CD14-positive monocyte (primary cell): ENCODE data around the gene NLGN1. TPM values are rescaled to one million over a fixed set of nuclear protein-coding genes. Genes with fewer than 3 reads are reported as not detected.

Experiments
- DNase-seq, 3 donors: peaks; one replicate each; pipeline ENCODE4 v3.0.0-alpha.2; 2011 to 2022
- H2AFZ ChIP-seq: 2 replicates; pipeline ENCODE4 v1.6.0; 2012; ENCODE audit warnings: mild to moderate bottlenecking, low read depth, low read length, inconsistent platforms; ENCODE audit not compliant: insufficient read depth, poor library complexity, severe bottlenecking
- H3K27ac ChIP-seq, 2 donors: 1 replicate in 1 of 2; 2 replicates in 1 of 2; pipeline ENCODE4 v1.5.1; 2012 to 2013; ENCODE audit warnings: low read length in 2 of 2, control low read depth in 1 of 2, inconsistent platforms in 1 of 2, low read depth in 1 of 2, mild to moderate bottlenecking in 1 of 2
- H3K27me3 ChIP-seq, 2 donors: one replicate each; pipeline versions ENCODE4 v1.6.0 to v1.6.1; 2011 to 2013; ENCODE audit warnings: low read length in 2 of 2; ENCODE audit not compliant: control insufficient read depth in 2 of 2, insufficient read depth in 2 of 2
- H3K36me3 ChIP-seq, 2 donors: replicated peaks in 1 of 2; 1 replicate in 1 of 2; 2 replicates in 1 of 2; pipeline versions ENCODE4 v1.5.1 to v1.6.1; 2012 to 2013; ENCODE audit warnings: low read length in 2 of 2, control low read depth in 1 of 2, inconsistent platforms in 1 of 2, mild to moderate bottlenecking in 1 of 2; ENCODE audit not compliant: insufficient read depth in 2 of 2, control insufficient read depth in 1 of 2
- H3K4me1 ChIP-seq, 2 donors: 1 replicate in 1 of 2; 2 replicates in 1 of 2; pipeline versions ENCODE4 v1.5.1 to v1.6.1; 2012 to 2013; ENCODE audit warnings: low read length in 2 of 2, control low read depth in 1 of 2, inconsistent platforms in 1 of 2, mild to moderate bottlenecking in 1 of 2, moderate library complexity in 1 of 2; ENCODE audit not compliant: insufficient read depth in 2 of 2, control insufficient read depth in 1 of 2
- H3K4me2 ChIP-seq: replicated peaks from 2 replicates; pipeline ENCODE3; 2012; ENCODE audit warnings: low read length, moderate library complexity, mild to moderate bottlenecking; ENCODE audit not compliant: poor library complexity, severe bottlenecking; ENCODE audit errors: extremely low read depth
- H3K4me3 ChIP-seq, 3 experiments: fragments of 200-600 bp in 1 of 3; sonication (generic) in 1 of 3; replicated peaks in 1 of 3; 1 replicate in 2 of 3; 2 replicates in 1 of 3; pipeline ENCODE4 v1.5.1; 2011 to 2013; ENCODE audit warnings: low read length in 3 of 3, mild to moderate bottlenecking in 3 of 3, control low read depth in 2 of 3, low read depth in 2 of 3, inconsistent platforms in 1 of 3, moderate library complexity in 1 of 3
- H3K79me2 ChIP-seq: 2 replicates; pipeline ENCODE4 v1.6.0; 2012; ENCODE audit warnings: mild to moderate bottlenecking, control low read depth, inconsistent platforms, low read length, moderate library complexity; ENCODE audit not compliant: insufficient read depth
- H3K9ac ChIP-seq: 2 replicates; pipeline ENCODE4 v1.6.0; 2017; ENCODE audit warnings: low read length, mild to moderate bottlenecking; ENCODE audit not compliant: insufficient read depth, poor library complexity, severe bottlenecking
- H3K9me3 ChIP-seq, 2 donors: replicated peaks in 1 of 2; 1 replicate in 1 of 2; 2 replicates in 1 of 2; pipeline versions ENCODE4 v1.5.1 to v1.6.1; 2012 to 2013; ENCODE audit warnings: low read length in 2 of 2, control low read depth in 1 of 2; ENCODE audit not compliant: control insufficient read depth in 1 of 2, insufficient read depth in 1 of 2
- H4K20me1 ChIP-seq: 2 replicates; pipeline ENCODE4 v1.6.0; 2012; ENCODE audit warnings: mild to moderate bottlenecking, low read length, control low read depth, moderate library complexity; ENCODE audit not compliant: insufficient read depth
- H3K27ac Mint-ChIP-seq, 7 donors: one replicate each; pipeline ENCODE4 v1.8.0; 2020; ENCODE audit warnings: mild to moderate bottlenecking in 7 of 7, mixed read lengths in 7 of 7, moderate library complexity in 6 of 7, inconsistent platforms in 2 of 7
- H3K27me3 Mint-ChIP-seq, 3 donors: one replicate each; pipeline ENCODE4 v1.8.0; 2021 to 2022; ENCODE audit warnings: low read depth in 3 of 3, mild to moderate bottlenecking in 3 of 3, mixed read lengths in 3 of 3, moderate library complexity in 3 of 3, inconsistent platforms in 1 of 3
- H3K36me3 Mint-ChIP-seq, 2 donors: one replicate each; pipeline ENCODE4 v1.8.0; 2020; ENCODE audit warnings: mixed read lengths in 2 of 2, inconsistent platforms in 1 of 2, mild to moderate bottlenecking in 1 of 2
- H3K4me1 Mint-ChIP-seq: one replicate; pipeline ENCODE4 v1.8.0; 2020; ENCODE audit warnings: mild to moderate bottlenecking, mixed read lengths
- H3K4me3 Mint-ChIP-seq, 2 donors: one replicate each; pipeline ENCODE4 v1.8.0; 2020; ENCODE audit warnings: mild to moderate bottlenecking in 2 of 2, mixed read lengths in 2 of 2, moderate library complexity in 1 of 2
- H3K9me3 Mint-ChIP-seq, 7 donors: one replicate each; pipeline ENCODE4 v1.8.0; 2020 to 2022; ENCODE audit warnings: mixed read lengths in 7 of 7, mild to moderate bottlenecking in 6 of 7, moderate library complexity in 6 of 7, inconsistent platforms in 2 of 7
- WGBS: methylation state at CpG from one replicate; pipeline ENCODE4 v1.1.5; 2013; ENCODE audit warnings: missing lambda C conversion rate; ENCODE audit not compliant: insufficient coverage; 5-methylcytosine and 5-hydroxymethylcytosine counted together
- intact Hi-C, 2 donors: fragments of 100-400 bp; cut with micrococcal nuclease; formaldehyde crosslinking; loops; one replicate each; pipeline versions ENCODE4 v1.15.0 to v1.15.1; 2023
- polyA plus RNA-seq, 3 donors: library from polyadenylated mRNA; depleted of rRNA in 1 of 3; unstranded in 2 of 3; stranded (reverse) in 1 of 3; fragments of 300-500 nt in 2 of 3; fragments of >200 nt in 1 of 3; fragmentation: Illumina TruSeq in 2 of 3; gene quantifications; 1 replicate in 2 of 3; 2 replicates in 1 of 3; pipeline ENCODE4 v1.2.3, GENCODE V29; 2012 to 2021
- TF ChIP-seq, protein P1 (sequence below): fragments of 200-600 bp; IDR thresholded peaks from one replicate; pipeline ENCODE4 v1.8.0; 2022; ENCODE audit warnings: antibody characterized with exemption, mild to moderate bottlenecking

Gene NLGN1
- polyA plus RNA-seq, 3 donors = not detected

- Mint-ChIP-seq H3K27me3 (no peaks in the 10 kb centered on the region), H3K27ac (no peak overlapping the region), H3K4me3 (no peak overlapping the region), H3K9me3 (peaks cover 0 to 2% (median 0%) of the 10 kb centered on the region in 7 donors), H3K4me1 (no peaks in the 10 kb centered on the region), H3K36me3 (no peaks in the 10 kb centered on the region)
- WGBS = 57% methylated on average over 1 of the region's 1 CpG
- no peak overlapping the region for H3K9ac ChIP-seq
- no peaks in the 10 kb centered on the region for H3K36me3 ChIP-seq
- H3K79me2 ChIP-seq = no peaks in the 10 kb centered on the region
- H3K27me3 ChIP-seq = no peaks in the 10 kb centered on the region
- no peaks in the 10 kb centered on the region for H3K9me3 ChIP-seq
- H3K4me1 ChIP-seq = no peaks in the 10 kb centered on the region
- no peaks in the 10 kb centered on the region for H4K20me1 ChIP-seq
- intact Hi-C loops = no loop called here
- H3K4me2 ChIP-seq = no peak overlapping the region
- TF ChIP-seq, protein P1, sequence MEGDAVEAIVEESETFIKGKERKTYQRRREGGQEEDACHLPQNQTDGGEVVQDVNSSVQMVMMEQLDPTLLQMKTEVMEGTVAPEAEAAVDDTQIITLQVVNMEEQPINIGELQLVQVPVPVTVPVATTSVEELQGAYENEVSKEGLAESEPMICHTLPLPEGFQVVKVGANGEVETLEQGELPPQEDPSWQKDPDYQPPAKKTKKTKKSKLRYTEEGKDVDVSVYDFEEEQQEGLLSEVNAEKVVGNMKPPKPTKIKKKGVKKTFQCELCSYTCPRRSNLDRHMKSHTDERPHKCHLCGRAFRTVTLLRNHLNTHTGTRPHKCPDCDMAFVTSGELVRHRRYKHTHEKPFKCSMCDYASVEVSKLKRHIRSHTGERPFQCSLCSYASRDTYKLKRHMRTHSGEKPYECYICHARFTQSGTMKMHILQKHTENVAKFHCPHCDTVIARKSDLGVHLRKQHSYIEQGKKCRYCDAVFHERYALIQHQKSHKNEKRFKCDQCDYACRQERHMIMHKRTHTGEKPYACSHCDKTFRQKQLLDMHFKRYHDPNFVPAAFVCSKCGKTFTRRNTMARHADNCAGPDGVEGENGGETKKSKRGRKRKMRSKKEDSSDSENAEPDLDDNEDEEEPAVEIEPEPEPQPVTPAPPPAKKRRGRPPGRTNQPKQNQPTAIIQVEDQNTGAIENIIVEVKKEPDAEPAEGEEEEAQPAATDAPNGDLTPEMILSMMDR = no peak
- no peak overlapping the region for H2AFZ ChIP-seq
- H3K27ac ChIP-seq = no peak overlapping the region
- H3K4me3 ChIP-seq = no peak overlapping the region
- no peak for DNase-seq
Observed at GRCh38 chr3:174247687-174248152, 850.2 kb downstream of the NLGN1 start.

DNA sequence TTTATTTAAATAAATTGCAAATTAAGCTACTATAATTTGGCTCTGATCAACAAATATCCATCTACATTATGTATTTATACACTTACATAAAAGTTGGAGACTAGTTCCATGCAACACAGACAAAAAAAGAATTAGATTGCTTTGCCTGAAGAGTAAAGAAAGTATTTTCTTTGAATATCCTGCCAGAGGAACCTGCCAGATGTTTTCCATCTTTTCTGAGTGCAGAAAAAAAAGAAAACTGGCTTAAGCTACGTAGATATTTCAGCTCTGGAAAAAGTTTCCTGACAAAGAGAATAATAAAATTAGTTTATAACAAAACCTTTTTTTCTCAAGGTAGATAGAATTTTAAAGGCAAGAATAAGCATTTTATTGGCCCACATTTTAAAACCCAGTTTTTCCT lies 854.1 kb downstream of the NLGN1 start:
- no peak overlapping the region for H3K27ac ChIP-seq
- TF ChIP-seq, protein P1 = no peak
- H3K36me3 Mint-ChIP-seq = no peaks in the 10 kb centered on the region
- no peak overlapping the region for H3K4me3 Mint-ChIP-seq
- no peaks in the 10 kb centered on the region for H3K4me1 Mint-ChIP-seq
- no peak overlapping the region for H3K4me3 ChIP-seq
- no peak overlapping the region for H3K27ac Mint-ChIP-seq
- no peaks in the 10 kb centered on the region for H3K27me3 Mint-ChIP-seq
- intact Hi-C loops = no loop called here
- no peaks in the 10 kb centered on the region for H3K4me1 ChIP-seq
- no peaks in the 10 kb centered on the region for H4K20me1 ChIP-seq
- no peak overlapping the region for H3K4me2 ChIP-seq
- H3K9ac ChIP-seq = no peak overlapping the region
- H3K36me3 ChIP-seq = no peaks in the 10 kb centered on the region
- no peaks in the 10 kb centered on the region for H3K27me3 ChIP-seq
- H3K9me3 ChIP-seq = peaks cover 0 to 3% of the 10 kb centered on the region in 2 donors
- no peaks in the 10 kb centered on the region for H3K79me2 ChIP-seq
- WGBS = no CpG with 5 or more reads among the region's 1 CpG
- no peak overlapping the region for H2AFZ ChIP-seq
- H3K9me3 Mint-ChIP-seq = peaks cover 0 to 6% (median 3%) of the 10 kb centered on the region in 7 donors
- no peak for DNase-seq
